Tibial artery (tissue), 4 donors: ENCODE measurements around the gene BRD7.

Source experiments
- DNase-seq, 2 donors: peaks; one replicate each; pipeline ENCODE4 v3.0.0-alpha.2; 2019
- H3K27ac ChIP-seq, 2 donors: fragments of 200-600 bp; sonication (generic) in 1 of 2; 1 replicate in 1 of 2; 2 replicates in 1 of 2; pipeline ENCODE4 v1.5.1; 2018 to 2019; ENCODE audit warnings: mild to moderate bottlenecking in 1 of 2
- H3K27me3 ChIP-seq, 2 donors: fragments of 200-600 bp; sonication (generic) in 1 of 2; one replicate each; pipeline versions ENCODE4 v1.5.1 to v1.6.0; 2016 to 2019
- H3K36me3 ChIP-seq, 3 donors: fragments of 200-600 bp; sonication (generic) in 2 of 3; one replicate each; pipeline ENCODE4 v1.5.1; 2016 to 2019; ENCODE audit warnings: mild to moderate bottlenecking in 2 of 3
- H3K4me1 ChIP-seq, 4 donors: fragments of 200-600 bp; sonication (generic) in 2 of 4; 1 replicate in 3 of 4; 2 replicates in 1 of 4; pipeline ENCODE4 v1.5.1; 2016 to 2019
- H3K4me3 ChIP-seq, 2 donors: fragments of 200-600 bp; sonication (generic) in 1 of 2; 1 replicate in 1 of 2; 2 replicates in 1 of 2; pipeline ENCODE4 v1.5.1; 2018 to 2019; ENCODE audit warnings: mild to moderate bottlenecking in 2 of 2
- H3K9me3 ChIP-seq, 3 donors: fragments of 200-600 bp; sonication (generic) in 1 of 3; one replicate each; pipeline ENCODE4 v1.5.1; 2016 to 2019
- intact Hi-C: fragments of 100-400 bp; cut with DNase I; formaldehyde crosslinking; loops from one replicate; pipeline ENCODE4 v1.15.0; 2023; ENCODE audit warnings: low total_unique reads
- TF ChIP-seq, protein P1 (sequence below), 2 experiments: fragments of 200-600 bp in 1 of 2; fragments of 450-650 bp in 1 of 2; IDR thresholded peaks; one replicate each; pipeline ENCODE4 v1.5.1; 2017 to 2019; ENCODE audit warnings: antibody characterized with exemption in 2 of 2, mild to moderate bottlenecking in 1 of 2, moderate library complexity in 1 of 2

Gene BRD7

DNA sequence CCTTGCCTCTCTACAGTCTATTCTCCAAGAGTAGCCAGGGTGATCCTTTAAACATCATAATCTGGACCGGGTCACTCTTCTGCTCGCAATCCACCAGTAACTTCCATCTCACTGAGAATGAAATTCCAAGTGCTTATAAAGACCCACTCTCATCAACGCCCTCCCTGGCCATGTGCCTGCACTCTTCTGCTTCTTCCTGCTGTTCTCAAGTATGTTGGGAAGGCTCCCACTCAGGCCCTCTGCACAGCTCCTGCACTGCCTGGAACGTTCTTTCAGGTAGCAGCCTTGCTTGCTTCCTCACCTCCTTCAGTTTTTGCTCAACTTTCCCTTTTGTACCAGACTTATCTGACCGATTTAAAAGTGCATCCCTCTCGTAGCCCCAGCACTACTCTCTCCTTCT, 44.4 kb downstream of the BRD7 start:
- Histone ChIP-seq H3K27me3 (no peaks in the 10 kb centered on the region), H3K9me3 (no peaks in the 10 kb centered on the region), H3K36me3 (peaks cover 28 to 78% (median 59%) of the 10 kb centered on the region in 3 donors), H3K4me3 (no peak overlapping the region), H3K4me1 (peaks cover 0 to 15% (median 0%) of the 10 kb centered on the region in 4 donors), H3K27ac (peak overlapping the region in 1 of 2 donors; percentile 6)
- intact Hi-C loops: no loop called here
- TF ChIP-seq, protein P1, sequence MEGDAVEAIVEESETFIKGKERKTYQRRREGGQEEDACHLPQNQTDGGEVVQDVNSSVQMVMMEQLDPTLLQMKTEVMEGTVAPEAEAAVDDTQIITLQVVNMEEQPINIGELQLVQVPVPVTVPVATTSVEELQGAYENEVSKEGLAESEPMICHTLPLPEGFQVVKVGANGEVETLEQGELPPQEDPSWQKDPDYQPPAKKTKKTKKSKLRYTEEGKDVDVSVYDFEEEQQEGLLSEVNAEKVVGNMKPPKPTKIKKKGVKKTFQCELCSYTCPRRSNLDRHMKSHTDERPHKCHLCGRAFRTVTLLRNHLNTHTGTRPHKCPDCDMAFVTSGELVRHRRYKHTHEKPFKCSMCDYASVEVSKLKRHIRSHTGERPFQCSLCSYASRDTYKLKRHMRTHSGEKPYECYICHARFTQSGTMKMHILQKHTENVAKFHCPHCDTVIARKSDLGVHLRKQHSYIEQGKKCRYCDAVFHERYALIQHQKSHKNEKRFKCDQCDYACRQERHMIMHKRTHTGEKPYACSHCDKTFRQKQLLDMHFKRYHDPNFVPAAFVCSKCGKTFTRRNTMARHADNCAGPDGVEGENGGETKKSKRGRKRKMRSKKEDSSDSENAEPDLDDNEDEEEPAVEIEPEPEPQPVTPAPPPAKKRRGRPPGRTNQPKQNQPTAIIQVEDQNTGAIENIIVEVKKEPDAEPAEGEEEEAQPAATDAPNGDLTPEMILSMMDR (IDR thresholded peaks at IDR 0.05): no peak
- DNase-seq: no peak

DNA sequence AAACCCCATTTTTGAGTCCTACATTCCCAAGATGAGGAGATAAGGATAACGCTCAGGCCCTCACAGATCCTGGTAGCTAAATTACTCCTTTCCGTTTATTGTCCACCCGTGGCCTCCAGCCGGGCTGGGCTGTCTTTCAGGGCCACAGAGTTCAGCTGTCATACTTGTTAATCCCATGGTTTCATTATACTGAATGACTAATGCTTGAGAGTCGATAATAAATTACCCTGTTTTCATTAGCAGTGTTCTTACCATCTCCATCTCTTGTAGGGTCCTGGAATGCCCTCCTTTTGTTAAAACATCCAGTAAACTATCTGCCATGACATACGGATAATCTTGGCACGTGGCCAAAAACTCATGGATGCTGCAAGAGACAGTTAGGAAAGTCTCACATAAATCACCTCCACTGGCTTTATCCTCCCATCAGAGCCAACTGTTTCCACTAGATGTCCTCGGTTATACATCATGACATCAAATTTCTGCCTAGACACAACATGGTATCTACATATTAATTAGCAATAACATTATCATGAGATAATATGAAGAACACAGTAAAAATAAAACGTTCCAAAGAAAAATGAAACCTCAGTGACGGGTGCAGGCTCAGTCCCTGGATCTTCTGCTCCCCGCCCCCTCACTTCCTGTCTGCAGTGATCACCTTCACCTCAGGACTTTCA, 45.3 kb downstream of the BRD7 start:
- H3K4me3 ChIP-seq: no peak overlapping the region
- no peaks in the 10 kb centered on the region for H3K27me3 ChIP-seq
- peaks cover 37 to 86% (median 68%) of the 10 kb centered on the region in 3 donors for H3K36me3 ChIP-seq
- H3K4me1 ChIP-seq: peaks cover 0 to 10% (median 0%) of the 10 kb centered on the region in 4 donors
- no peaks in the 10 kb centered on the region for H3K9me3 ChIP-seq
- peak overlapping the region; percentile 3 to 19 for H3K27ac ChIP-seq
- intact Hi-C loops: no loop called here
- DNase-seq: no peak
- TF ChIP-seq, protein P1 (IDR thresholded peaks at IDR 0.05): no peak

DNA sequence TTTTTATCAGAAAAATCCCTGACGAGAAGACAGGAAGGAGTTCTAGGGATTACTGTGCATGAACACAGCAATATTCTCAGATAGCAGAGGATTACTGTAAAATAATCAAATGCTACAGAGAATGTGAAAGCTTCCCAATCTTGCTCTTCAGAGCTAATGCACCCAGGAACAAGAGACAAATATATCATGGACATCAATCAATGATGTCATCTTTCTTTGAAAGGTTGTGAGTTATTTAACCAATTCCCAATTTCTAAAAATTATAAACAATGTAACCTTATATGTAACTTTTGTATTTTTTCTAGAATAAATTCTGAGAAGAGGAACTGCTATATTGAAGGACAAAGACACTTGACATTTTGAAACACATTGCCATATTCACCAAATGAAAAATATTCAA, 46.5 kb downstream of the BRD7 start:
- peaks cover 46 to 89% (median 76%) of the 10 kb centered on the region in 3 donors for H3K36me3 ChIP-seq
- H3K4me1 ChIP-seq: peaks cover 0 to 6% (median 0%) of the 10 kb centered on the region in 4 donors
- TF ChIP-seq, protein P1 (IDR thresholded peaks at IDR 0.05): no peak
- H3K27ac ChIP-seq: no peak overlapping the region
- no peak overlapping the region for H3K4me3 ChIP-seq
- intact Hi-C loops: no loop called here
- H3K27me3 ChIP-seq: no peaks in the 10 kb centered on the region
- H3K9me3 ChIP-seq: no peaks in the 10 kb centered on the region
- DNase-seq: no peak

DNA sequence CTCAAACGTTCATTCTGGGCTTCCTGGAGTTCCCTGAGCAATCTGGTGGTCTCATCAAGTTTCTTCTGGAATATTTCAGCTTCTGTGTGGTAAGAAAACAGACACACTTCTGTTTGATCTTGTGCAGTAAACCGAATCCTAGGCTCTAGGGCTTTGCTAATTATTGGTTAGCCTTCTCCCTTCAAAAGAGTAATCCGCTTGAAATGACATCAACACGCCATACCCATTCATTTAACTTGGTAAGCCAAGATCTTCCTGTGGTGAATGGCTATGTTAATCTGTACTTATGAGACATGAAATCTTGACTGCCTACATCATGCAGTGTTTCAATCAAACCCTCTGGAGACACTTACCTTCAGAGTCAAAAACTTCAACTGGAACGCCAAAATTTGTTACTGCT, 48.5 kb downstream of the BRD7 start:
- Histone ChIP-seq H3K27ac (no peak overlapping the region), H3K4me3 (no peak overlapping the region), H3K4me1 (no peaks in the 10 kb centered on the region), H3K27me3 (no peaks in the 10 kb centered on the region), H3K36me3 (peaks cover 66 to 93% (median 86%) of the 10 kb centered on the region in 3 donors), H3K9me3 (no peaks in the 10 kb centered on the region)
- no peak for DNase-seq
- intact Hi-C loops: no loop called here
- TF ChIP-seq, protein P1 (IDR thresholded peaks at IDR 0.05): no peak

DNA sequence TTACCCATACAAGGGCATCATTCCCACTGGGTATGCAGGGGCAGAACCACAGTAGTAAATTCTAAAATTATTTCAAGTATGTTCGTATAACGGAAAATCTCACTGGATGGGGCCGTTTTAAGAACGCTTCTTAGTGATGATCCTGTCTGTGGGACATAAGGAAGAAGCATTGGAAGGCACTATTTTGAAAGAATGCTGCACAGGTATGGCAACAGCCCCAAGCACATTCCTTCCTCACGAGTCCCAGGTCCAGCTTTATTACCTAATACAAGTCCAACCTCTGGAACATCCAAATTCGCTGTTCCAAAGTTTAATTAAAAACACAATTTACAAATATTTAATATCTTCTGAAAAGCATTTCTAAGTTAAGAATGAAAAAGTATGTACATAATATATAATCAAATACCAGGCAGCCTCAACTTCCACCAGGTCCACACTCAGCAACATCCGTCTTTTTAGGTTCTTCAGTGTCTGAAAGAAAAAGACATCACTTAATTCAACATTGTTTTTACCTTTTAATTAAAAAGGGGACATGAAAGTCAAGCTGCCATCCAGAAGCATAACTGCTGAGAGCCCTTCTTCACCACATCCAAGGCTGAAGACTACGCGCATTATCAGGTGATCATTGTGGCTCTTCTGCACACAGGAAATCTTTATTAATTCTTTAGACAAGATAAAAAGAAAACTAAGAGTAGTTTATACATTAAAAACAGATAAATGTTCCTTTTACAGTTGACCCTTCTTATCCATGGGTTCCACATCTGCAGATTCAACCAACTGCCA, 49.8 kb downstream of the BRD7 start:
- no peak overlapping the region for H3K27ac ChIP-seq
- H3K27me3 ChIP-seq: no peaks in the 10 kb centered on the region
- H3K9me3 ChIP-seq: no peaks in the 10 kb centered on the region
- no peak for DNase-seq
- TF ChIP-seq, protein P1 (IDR thresholded peaks at IDR 0.05): no peak
- H3K4me3 ChIP-seq: no peak overlapping the region
- peaks cover 73 to 93% (median 84%) of the 10 kb centered on the region in 3 donors for H3K36me3 ChIP-seq
- no peaks in the 10 kb centered on the region for H3K4me1 ChIP-seq
- intact Hi-C loops: no loop called here
